ENCODE data around the gene PARVA. TPM values are rescaled to one million over a fixed set of nuclear protein-coding genes. Genes with fewer than 3 reads are reported as not detected.

Gene PARVA
- total and polyA plus RNA-seq, 7 donors = 15.7 to 195 (median 110) TPM

DNA sequence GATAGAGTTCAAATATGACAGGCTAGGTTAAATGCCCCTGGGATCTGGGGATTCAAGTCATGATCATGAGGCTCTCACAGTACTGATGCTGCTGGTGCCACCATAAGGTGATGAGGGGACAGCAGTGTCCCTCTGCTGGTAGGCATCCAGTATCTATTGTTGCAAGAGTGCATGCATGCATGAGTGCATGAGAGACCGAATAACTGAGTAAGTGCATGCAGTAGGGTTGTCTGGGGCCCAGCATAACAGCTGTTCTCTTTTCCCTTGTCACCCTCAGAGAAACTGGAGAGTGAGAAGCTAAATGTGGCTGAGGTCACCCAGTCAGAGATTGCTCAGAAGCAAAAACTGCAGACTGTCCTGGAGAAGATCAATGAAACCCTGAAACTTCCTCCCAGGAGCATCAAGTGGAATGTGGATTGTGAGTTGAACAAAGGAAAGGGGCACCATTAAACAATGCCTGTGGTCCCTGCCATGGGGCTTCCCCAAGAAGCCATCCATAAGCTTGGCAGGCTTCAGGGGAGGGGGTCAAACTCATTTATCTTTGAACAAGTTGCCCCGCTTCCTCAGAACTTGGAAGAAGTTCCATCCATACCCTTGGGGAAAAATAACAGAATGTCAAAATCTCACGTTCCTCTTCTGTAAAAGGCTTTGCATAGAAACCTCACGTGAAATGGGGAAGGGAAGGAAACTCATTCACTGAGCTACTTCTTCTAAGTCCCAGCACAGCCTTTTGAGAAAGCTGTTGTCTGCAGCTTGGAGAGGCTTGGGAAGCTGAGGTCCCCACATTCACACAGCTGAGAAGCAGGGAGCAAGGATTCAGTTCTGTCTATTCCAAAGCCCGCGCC is 119.0 kb downstream of the PARVA start:
- Histone ChIP-seq H3K4me3 (no peak overlapping the region), H3K36me3 (peaks cover 0 to 80% (median 28%) of the 10 kb centered on the region in 4 donors), H3K9me3 (no peaks in the 10 kb centered on the region), H3K27ac (peak overlapping the region in 3 of 4 donors; percentile 7 to 22 (median 8)), H3K27me3 (no peaks in the 10 kb centered on the region), H3K4me1 (peaks cover 0 to 8% (median 3%) of the 10 kb centered on the region in 4 donors)
- WGBS, 2 donors = 74 to 94% methylated on average over 6 of the region's 6 CpGs
- intact Hi-C loops (cut with DNase I) = no loop called here
- TF ChIP-seq EP300 (IDR thresholded peaks at IDR 0.05) = no peak
- TF ChIP-seq, protein P1, sequence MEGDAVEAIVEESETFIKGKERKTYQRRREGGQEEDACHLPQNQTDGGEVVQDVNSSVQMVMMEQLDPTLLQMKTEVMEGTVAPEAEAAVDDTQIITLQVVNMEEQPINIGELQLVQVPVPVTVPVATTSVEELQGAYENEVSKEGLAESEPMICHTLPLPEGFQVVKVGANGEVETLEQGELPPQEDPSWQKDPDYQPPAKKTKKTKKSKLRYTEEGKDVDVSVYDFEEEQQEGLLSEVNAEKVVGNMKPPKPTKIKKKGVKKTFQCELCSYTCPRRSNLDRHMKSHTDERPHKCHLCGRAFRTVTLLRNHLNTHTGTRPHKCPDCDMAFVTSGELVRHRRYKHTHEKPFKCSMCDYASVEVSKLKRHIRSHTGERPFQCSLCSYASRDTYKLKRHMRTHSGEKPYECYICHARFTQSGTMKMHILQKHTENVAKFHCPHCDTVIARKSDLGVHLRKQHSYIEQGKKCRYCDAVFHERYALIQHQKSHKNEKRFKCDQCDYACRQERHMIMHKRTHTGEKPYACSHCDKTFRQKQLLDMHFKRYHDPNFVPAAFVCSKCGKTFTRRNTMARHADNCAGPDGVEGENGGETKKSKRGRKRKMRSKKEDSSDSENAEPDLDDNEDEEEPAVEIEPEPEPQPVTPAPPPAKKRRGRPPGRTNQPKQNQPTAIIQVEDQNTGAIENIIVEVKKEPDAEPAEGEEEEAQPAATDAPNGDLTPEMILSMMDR (IDR thresholded peaks at IDR 0.05) = peak in 1 of 4 experiments; percentile 9
- no peak for TF ChIP-seq POLR2A (IDR thresholded peaks at IDR 0.05)
- TF ChIP-seq POLR2AphosphoS5 (IDR thresholded peaks at IDR 0.05) = peak in 1 of 4 donors; percentile 26
- no peak for DNase-seq

DNA sequence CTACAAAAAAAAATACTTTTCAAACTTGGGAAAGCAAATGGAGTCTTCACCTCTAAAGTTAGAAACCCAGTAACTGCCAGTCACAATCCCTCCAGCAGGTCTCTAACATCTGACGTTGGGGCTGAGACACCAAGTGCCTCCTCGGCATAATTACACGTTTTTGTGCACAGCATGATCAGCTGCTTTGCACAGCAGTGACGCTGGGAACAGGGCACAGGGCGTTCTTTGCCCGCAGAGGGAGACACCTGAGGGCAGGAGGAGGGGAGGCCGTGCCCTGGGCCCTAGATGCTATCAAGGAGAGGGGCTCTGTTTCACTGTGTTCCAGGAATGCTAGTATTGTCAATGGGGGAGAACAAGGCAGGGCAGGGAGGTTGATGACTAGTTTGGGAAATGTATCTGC is 120.1 kb downstream of the PARVA start:
- DNase-seq = no peak
- Histone ChIP-seq H3K4me1 (peaks cover 0 to 18% (median 12%) of the 10 kb centered on the region in 4 donors), H3K27me3 (no peaks in the 10 kb centered on the region), H3K36me3 (peaks cover 0 to 78% (median 28%) of the 10 kb centered on the region in 4 donors), H3K27ac (peak overlapping the region in 1 of 4 donors; percentile 22), H3K4me3 (no peak overlapping the region), H3K9me3 (no peaks in the 10 kb centered on the region)
- TF ChIP-seq POLR2A (IDR thresholded peaks at IDR 0.05) (no peak), POLR2AphosphoS5 (IDR thresholded peaks at IDR 0.05) (peak in 1 of 4 donors; percentile 11)
- WGBS, 2 donors = 82 to 85% methylated on average over 7 of the region's 7 CpGs
- intact Hi-C loops (cut with DNase I) = no loop called here

DNA sequence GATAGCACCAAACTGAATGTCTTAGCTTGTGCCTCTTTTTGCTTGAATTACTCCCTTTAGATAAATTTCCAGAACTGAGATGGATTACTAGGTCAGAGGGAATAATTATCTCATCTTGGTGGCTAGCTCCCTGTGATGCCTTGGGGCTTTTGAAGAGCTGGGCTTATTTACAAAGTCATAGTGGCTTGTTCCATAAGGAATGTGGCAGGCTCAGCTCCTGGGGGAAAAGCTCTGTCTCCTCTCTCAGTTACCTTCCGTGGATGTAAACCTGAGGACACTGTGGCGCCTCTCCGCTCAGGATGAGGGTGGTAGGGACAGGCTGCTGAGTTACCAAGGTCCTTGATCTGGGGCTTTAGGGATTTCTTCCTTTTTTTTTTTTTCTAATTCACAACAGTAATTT is 121.7 kb downstream of the PARVA start:
- Histone ChIP-seq H3K36me3 (peaks cover 0 to 83% (median 30%) of the 10 kb centered on the region in 4 donors), H3K4me3 (no peak overlapping the region), H3K27me3 (no peaks in the 10 kb centered on the region), H3K4me1 (peaks cover 0 to 34% (median 25%) of the 10 kb centered on the region in 4 donors), H3K27ac (peak overlapping the region in 1 of 4 donors; percentile 24), H3K9me3 (no peaks in the 10 kb centered on the region)
- 95 to 99% methylated on average over 3 of the region's 3 CpGs for WGBS, 2 donors
- DNase-seq = no peak
- TF ChIP-seq EP300 (IDR thresholded peaks at IDR 0.05) (no peak), POLR2AphosphoS5 (IDR thresholded peaks at IDR 0.05) (no peak)
- TF ChIP-seq, protein P1 (IDR thresholded peaks at IDR 0.05) = no peak
- intact Hi-C loops (cut with DNase I) = no loop called here

DNA sequence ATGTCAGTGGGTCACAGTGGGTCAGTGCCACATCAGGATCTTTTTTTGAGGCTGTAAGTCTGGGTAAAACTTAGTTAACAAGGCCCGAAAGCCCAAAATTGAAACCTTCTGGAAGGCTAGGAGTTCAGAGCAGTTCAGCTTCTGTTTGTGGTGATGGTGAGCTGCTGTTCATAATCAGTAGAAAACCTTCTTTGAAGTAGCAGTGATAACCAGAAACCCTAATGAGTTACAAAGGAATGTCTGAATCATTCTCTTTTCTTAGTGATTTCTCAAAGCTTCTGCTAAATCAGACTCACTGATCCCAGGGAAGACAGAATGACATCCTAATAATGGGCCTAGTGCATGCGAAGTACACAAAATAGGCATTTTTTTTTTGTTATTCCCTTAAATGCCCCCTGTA is 124.7 kb downstream of the PARVA start:
- no peaks in the 10 kb centered on the region for H3K27me3 ChIP-seq
- no peak overlapping the region for H3K4me3 ChIP-seq
- 90 to 95% methylated on average over 2 of the region's 2 CpGs for WGBS, 2 donors
- H3K36me3 ChIP-seq = peaks cover 0 to 76% (median 28%) of the 10 kb centered on the region in 4 donors
- intact Hi-C loops (cut with DNase I) = no loop called here
- DNase-seq = no peak
- peaks cover 0 to 59% (median 41%) of the 10 kb centered on the region in 4 donors for H3K4me1 ChIP-seq
- TF ChIP-seq EP300 (IDR thresholded peaks at IDR 0.05) (no peak), POLR2AphosphoS5 (IDR thresholded peaks at IDR 0.05) (no peak), POLR2A (IDR thresholded peaks at IDR 0.05) (no peak)
- TF ChIP-seq, protein P1 (IDR thresholded peaks at IDR 0.05) = no peak
- peak overlapping the region; percentile 35 to 69 (median 64) for H3K27ac ChIP-seq
- no peaks in the 10 kb centered on the region for H3K9me3 ChIP-seq

DNA sequence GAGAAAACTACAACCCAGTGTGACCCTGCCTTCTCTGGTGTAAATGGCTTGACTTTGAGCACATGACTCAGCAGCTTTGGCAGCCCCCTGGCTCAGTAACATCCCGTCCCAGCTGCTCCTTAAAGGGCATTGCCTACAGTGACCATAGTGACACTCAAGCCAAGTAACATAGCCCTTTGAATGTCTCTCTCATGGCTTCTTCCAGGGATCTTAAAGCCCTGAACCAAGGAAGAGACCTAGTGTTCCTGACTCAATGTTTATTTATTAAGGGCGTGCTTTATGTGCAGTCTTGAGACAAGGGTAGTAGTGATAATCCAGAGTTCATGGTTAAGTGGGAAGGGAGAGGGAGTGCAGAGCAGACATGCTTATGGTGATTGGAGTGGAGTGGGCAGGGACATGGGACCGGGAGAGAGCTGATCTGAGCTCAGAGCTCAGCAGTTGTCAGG is 125.7 kb downstream of the PARVA start:
- H3K27ac ChIP-seq = peak overlapping the region; percentile 35 to 69 (median 64)

More for the DNA sequence above, 125.7 kb downstream of the PARVA start:
- H3K36me3 ChIP-seq = peaks cover 0 to 73% (median 27%) of the 10 kb centered on the region in 4 donors
- intact Hi-C loops (cut with DNase I) = no loop called here
- no peaks in the 10 kb centered on the region for H3K9me3 ChIP-seq
- H3K4me1 ChIP-seq = peaks cover 0 to 66% (median 48%) of the 10 kb centered on the region in 4 donors
- DNase-seq = no peak
- no peak overlapping the region for H3K4me3 ChIP-seq
- WGBS, 2 donors = 56 to 69% methylated on average over 3 of the region's 3 CpGs
- no peaks in the 10 kb centered on the region for H3K27me3 ChIP-seq
- no peak for TF ChIP-seq POLR2A (IDR thresholded peaks at IDR 0.05)
- no peak for TF ChIP-seq EP300 (IDR thresholded peaks at IDR 0.05)
- no peak for TF ChIP-seq POLR2AphosphoS5 (IDR thresholded peaks at IDR 0.05)
- TF ChIP-seq, protein P1 (IDR thresholded peaks at IDR 0.05) = no peak

All from sigmoid colon (tissue), 7 donors.